PC-3 (cell line): ENCODE results near the gene RTL10. TPM values are rescaled to one million over a fixed set of nuclear protein-coding genes. Genes with fewer than 3 reads are reported as not detected.

ENCODE experiments used
- ATAC-seq: fragments of 200-7000 bp; cut with Tn5 transposase; 2 replicates; pipeline ENCODE4 v1.9.1; 2020; ENCODE audit warnings: mild to moderate bottlenecking, moderate library complexity
- BruUV-seq: library from RNA; stranded (reverse); fragments of 400-500 nt; replicated peaks from 2 replicates; lab custom pipeline; 2021; lab: Mats Ljungman, UMichigan
- CTCF ChIA-PET: fragments of 300-600 bp; sonication (Branson Sonifier 250); formaldehyde crosslinking; loops from one replicate; lab custom pipeline; 2022; ENCODE audit warnings: antibody characterized with exemption; lab: Charles Lee
- POLR2A ChIA-PET: fragments of 300-600 bp; sonication (Branson Sonifier 250); formaldehyde crosslinking; loops from one replicate; lab custom pipeline; 2022; ENCODE audit warnings: antibody characterized with exemption; ENCODE audit not compliant: unreplicated experiment; lab: Charles Lee
- DNase-seq: peaks from one replicate; pipeline ENCODE4 v3.0.0-alpha.2; 2015
- H2AFZ ChIP-seq: fragments of 300-600 bp; sonication (generic); 2 replicates; pipeline ENCODE4 v1.6.0; 2016; ENCODE audit warnings: antibody characterized with exemption, low read length
- H3F3A ChIP-seq: fragments of 300-600 bp; sonication (generic); one replicate; pipeline ENCODE4 v1.6.0; 2017; ENCODE audit warnings: antibody characterized with exemption, low read length, control low read depth, mild to moderate bottlenecking; ENCODE audit not compliant: unreplicated experiment
- H3K27ac ChIP-seq: fragments of 300-600 bp; sonication (generic); 2 replicates; pipeline ENCODE4 v1.5.1; 2016; ENCODE audit warnings: mild to moderate bottlenecking, low read length
- H3K27me3 ChIP-seq: fragments of 300-600 bp; sonication (generic); 2 replicates; pipeline ENCODE4 v1.6.1; 2016; ENCODE audit warnings: low read length, mixed read lengths
- H3K36me3 ChIP-seq: fragments of 300-600 bp; sonication (generic); 2 replicates; pipeline ENCODE4 v1.6.1; 2016; ENCODE audit warnings: low read depth, mixed run types, low read length, mixed read lengths
- H3K4me1 ChIP-seq: fragments of 300-600 bp; sonication (generic); 2 replicates; pipeline ENCODE4 v1.5.1; 2016; ENCODE audit warnings: low read length; ENCODE audit not compliant: insufficient read depth
- H3K4me2 ChIP-seq: fragments of 300-600 bp; sonication (generic); 2 replicates; pipeline ENCODE4 v1.6.0; 2016; ENCODE audit warnings: low read length
- H3K4me3 ChIP-seq: fragments of 300-600 bp; sonication (generic); 2 replicates; pipeline ENCODE4 v1.5.1; 2016; ENCODE audit warnings: mild to moderate bottlenecking, low read length, mixed read lengths
- H3K79me2 ChIP-seq: fragments of 300-600 bp; sonication (generic); 2 replicates; pipeline ENCODE4 v1.6.1; 2017; ENCODE audit warnings: low read length, mixed read lengths
- H3K9ac ChIP-seq: fragments of 300-600 bp; sonication (generic); 2 replicates; pipeline ENCODE4 v1.6.0; 2016; ENCODE audit warnings: mild to moderate bottlenecking, low read length
- H3K9me2 ChIP-seq: fragments of 300-600 bp; sonication (generic); replicated peaks from 2 replicates; pipeline ENCODE4 v1.6.1; 2016; ENCODE audit warnings: mixed run types, low read length, mixed read lengths
- H3K9me3 ChIP-seq: fragments of 300-600 bp; sonication (generic); 2 replicates; pipeline ENCODE4 v1.6.1; 2016; ENCODE audit warnings: low read length, mixed read lengths
- H4K20me1 ChIP-seq: fragments of 300-600 bp; sonication (generic); 2 replicates; pipeline ENCODE4 v1.6.1; 2016; ENCODE audit warnings: low read length, mixed read lengths
- CTCF ChIP-seq: fragments of 300-600 bp; sonication (generic); conservative IDR thresholded peaks from 2 replicates; pipeline ENCODE4 v1.5.1; 2017; ENCODE audit warnings: antibody characterized with exemption, low read depth, mild to moderate bottlenecking, low read length
- EZH2 ChIP-seq: fragments of 300-600 bp; sonication (generic); IDR thresholded peaks from one replicate; pipeline ENCODE4 v1.6.1; 2017; ENCODE audit warnings: antibody characterized with exemption, mild to moderate bottlenecking, low read length; ENCODE audit not compliant: unreplicated experiment
- EZH2phosphoT487 ChIP-seq: fragments of 300-600 bp; sonication (generic); IDR thresholded peaks from 2 replicates; pipeline ENCODE4 v1.6.1; 2018; ENCODE audit warnings: mild to moderate bottlenecking, antibody characterized with exemption, low read length, borderline replicate concordance
- intact Hi-C: fragments of 100-400 bp; cut with micrococcal nuclease; formaldehyde crosslinking; loops from 2 replicates; pipeline ENCODE4 v1.9.0; 2023
- total RNA-seq: library from RNA; depleted of rRNA; stranded (reverse); fragments of >200 nt; gene quantifications from 2 replicates; pipeline ENCODE4 v1.2.3, GENCODE V29; 2014

Gene RTL10
- total RNA-seq, 1 experiment from 2014 or later: 7.8 TPM

DNA sequence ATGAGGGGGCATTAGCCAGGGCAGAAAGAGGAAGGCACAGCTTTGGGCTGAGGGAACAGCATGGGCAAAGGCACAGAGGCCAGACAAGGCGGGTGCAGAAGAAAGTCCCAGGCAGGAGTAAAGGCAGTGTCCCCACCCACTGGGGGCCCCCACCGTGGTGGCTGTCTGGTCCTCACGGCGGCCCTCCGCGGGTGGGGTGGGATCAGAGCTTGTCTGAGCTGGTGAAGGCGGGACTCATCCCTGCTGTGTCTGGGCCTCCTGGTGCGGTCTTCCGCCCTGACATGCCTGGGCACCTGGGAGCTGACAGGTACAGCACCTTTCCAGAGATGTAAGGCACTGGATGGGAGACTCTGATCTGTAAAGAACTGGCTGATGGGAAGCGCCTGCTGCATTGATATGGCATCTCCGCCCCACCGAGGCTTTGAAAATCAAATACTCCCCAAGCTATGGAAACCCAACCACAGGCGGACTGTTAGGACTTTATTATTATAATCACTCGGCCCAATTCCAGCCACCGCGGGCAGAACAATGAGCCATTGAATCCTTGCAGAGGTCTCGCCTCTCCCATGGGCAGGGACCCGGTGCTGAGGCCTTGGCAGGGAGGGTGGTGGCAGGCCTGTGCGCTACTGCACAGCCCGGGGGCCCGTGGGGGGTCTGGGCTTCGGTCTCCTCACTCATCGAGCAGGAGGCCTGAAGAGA is 14.2 kb upstream of the RTL10 start:
- H3K9me2 ChIP-seq: no peaks in the 10 kb centered on the region
- H3K79me2 ChIP-seq: no peaks in the 10 kb centered on the region
- no peak overlapping the region for H2AFZ ChIP-seq
- POLR2A ChIA-PET: no interaction called here
- no peak overlapping the region for H3K27ac ChIP-seq
- H3F3A ChIP-seq: no peaks in the 10 kb centered on the region
- no peaks in the 10 kb centered on the region for H3K27me3 ChIP-seq
- no peaks in the 10 kb centered on the region for H4K20me1 ChIP-seq
- CTCF ChIA-PET: no interaction called here
- no peak overlapping the region for H3K4me3 ChIP-seq
- H3K36me3 ChIP-seq: no peaks in the 10 kb centered on the region
- H3K9me3 ChIP-seq: no peaks in the 10 kb centered on the region
- ATAC-seq: no peak
- DNase-seq: no peak
- BruUV-seq: no TSS peak
- TF ChIP-seq EZH2 (no peak), EZH2phosphoT487 (no peak), CTCF (no peak)
- intact Hi-C loops: no loop called here
- H3K4me1 ChIP-seq: no peaks in the 10 kb centered on the region
- no peak overlapping the region for H3K4me2 ChIP-seq
- no peak overlapping the region for H3K9ac ChIP-seq

GRCh38 chr22:19868333-19868732 is 13.7 kb upstream of the RTL10 start:
- H3K9ac ChIP-seq: no peak overlapping the region
- ChIA-PET POLR2A (no interaction called here), CTCF (no interaction called here)
- no peaks in the 10 kb centered on the region for H3F3A ChIP-seq
- no peak overlapping the region for H2AFZ ChIP-seq
- H4K20me1 ChIP-seq: no peaks in the 10 kb centered on the region
- H3K4me2 ChIP-seq: no peak overlapping the region
- intact Hi-C loops: no loop called here
- no peaks in the 10 kb centered on the region for H3K36me3 ChIP-seq
- H3K9me2 ChIP-seq: no peaks in the 10 kb centered on the region
- no peaks in the 10 kb centered on the region for H3K79me2 ChIP-seq
- TF ChIP-seq CTCF (no peak; the same call in 1 of the 2 replicates), EZH2 (no peak), EZH2phosphoT487 (no peak)
- ATAC-seq (no peak), DNase-seq (no peak)
- no peaks in the 10 kb centered on the region for H3K27me3 ChIP-seq
- no TSS peak for BruUV-seq
- H3K4me3 ChIP-seq: no peak overlapping the region
- H3K9me3 ChIP-seq: no peaks in the 10 kb centered on the region
- H3K27ac ChIP-seq: no peak overlapping the region
- H3K4me1 ChIP-seq: no peaks in the 10 kb centered on the region

- Histone ChIP-seq H3K4me1 (no peaks in the 10 kb centered on the region), H3K9ac (no peak overlapping the region), H3K4me3 (no peak overlapping the region), H2AFZ (no peak overlapping the region), H3F3A (no peaks in the 10 kb centered on the region), H3K27me3 (no peaks in the 10 kb centered on the region), H3K9me2 (no peaks in the 10 kb centered on the region), H3K79me2 (no peaks in the 10 kb centered on the region), H4K20me1 (no peaks in the 10 kb centered on the region), H3K36me3 (no peaks in the 10 kb centered on the region), H3K27ac (no peak overlapping the region), H3K9me3 (no peaks in the 10 kb centered on the region), H3K4me2 (no peak overlapping the region)
- TF ChIP-seq EZH2: no peak
- no peak for TF ChIP-seq EZH2phosphoT487
- no peak for TF ChIP-seq CTCF
- DNase-seq: no peak
- BruUV-seq: no TSS peak
- ChIA-PET POLR2A (no interaction called here), CTCF (interaction anchor here (0.6 kb wide), 1 partner anchor 1947 kb away, joined by 6 read pairs; no protein-coding TSS in a partner anchor)
- intact Hi-C loops: no loop called here
- ATAC-seq: no peak
Measured at GRCh38 chr22:19867617-19868016, 12.9 kb upstream of the RTL10 start.
